ENCODE measurements around the gene CASK. TPM values are rescaled to one million over a fixed set of nuclear protein-coding genes. Genes with fewer than 3 reads are reported as not detected.
A peak's percentile ranks its signal among the peaks of the same experiment; 100 is the strongest.
"Not testable (repeated sequence)": the region's sequence is repeated elsewhere in the genome, so short reads cannot be mapped to it uniquely, and the experiment has no call there.

CASK gene
- total RNA-seq, 1 experiment from 2014 or later: 14.1 TPM

- no peak for DNase-seq (ENCODE audit: low read depth)
Measured at GRCh38 chrX:41689711-41690110, 233.6 kb downstream of the CASK start.

GRCh38 chrX:41688835-41689234, 234.5 kb downstream of the CASK start, which contains the start of gene GPR34:
GPR34 (plus strand) TSS chrX:41688973; CDS start chrX:41695634, 6,661 bp downstream.
- DNase-seq (ENCODE audit: low read depth): no peak

GRCh38 chrX:41688156-41688555, 235.2 kb downstream of the CASK start:
- no peak for DNase-seq (ENCODE audit: low read depth)

GRCh38 chrX:41686788-41687187, 236.6 kb downstream of the CASK start:
- DNase-seq (ENCODE audit: low read depth): no peak

- no peak for DNase-seq (ENCODE audit: low read depth)
Measured at GRCh38 chrX:41684940-41685339, 238.4 kb downstream of the CASK start.

GRCh38 chrX:41684138-41684537, 239.2 kb downstream of the CASK start:
- DNase-seq (ENCODE audit: low read depth): no peak

- no peak for DNase-seq (ENCODE audit: low read depth)
Measured at GRCh38 chrX:41677183-41678060, 245.9 kb downstream of the CASK start.

- DNase-seq (ENCODE audit: low read depth): not testable (repeated sequence)
Measured at GRCh38 chrX:41676361-41676760, 247.0 kb downstream of the CASK start.

- DNase-seq (ENCODE audit: low read depth): no peak
Measured at GRCh38 chrX:41672643-41673042, 250.7 kb downstream of the CASK start.

GRCh38 chrX:41671082-41671481, 252.3 kb downstream of the CASK start:
- no peak for DNase-seq (ENCODE audit: low read depth)

GRCh38 chrX:41670112-41670511, 253.2 kb downstream of the CASK start:
- no peak for DNase-seq (ENCODE audit: low read depth)

- DNase-seq (ENCODE audit: low read depth): no peak
Measured at GRCh38 chrX:41667631-41668030, 255.7 kb downstream of the CASK start.

GRCh38 chrX:41666251-41666650, 257.1 kb downstream of the CASK start:
- DNase-seq (ENCODE audit: low read depth): no peak

GRCh38 chrX:41665686-41666085, 257.7 kb downstream of the CASK start:
- DNase-seq (ENCODE audit: low read depth): no peak

- no peak for DNase-seq (ENCODE audit: low read depth)
Measured at GRCh38 chrX:41664908-41665307, 258.4 kb downstream of the CASK start.

GRCh38 chrX:41664375-41664901, 258.9 kb downstream of the CASK start:
- no peak for DNase-seq (ENCODE audit: low read depth)

GRCh38 chrX:41661366-41662095, 261.8 kb downstream of the CASK start:
- DNase-seq (ENCODE audit: low read depth): no peak

GRCh38 chrX:41655631-41656030, 267.7 kb downstream of the CASK start:
- peak; percentile 0 for DNase-seq (ENCODE audit: low read depth)

- no peak for DNase-seq (ENCODE audit: low read depth)
Measured at GRCh38 chrX:41655101-41655500, 268.3 kb downstream of the CASK start.

GRCh38 chrX:41653125-41653524, 270.2 kb downstream of the CASK start:
- DNase-seq (ENCODE audit: low read depth): no peak

- DNase-seq (ENCODE audit: low read depth): not testable (repeated sequence)
Measured at GRCh38 chrX:41646201-41646600, 277.2 kb downstream of the CASK start.

- no peak for DNase-seq (ENCODE audit: low read depth)
Measured at GRCh38 chrX:41634284-41634683, 289.1 kb downstream of the CASK start.

- DNase-seq (ENCODE audit: low read depth): no peak
Measured at GRCh38 chrX:41630091-41630490, 293.3 kb downstream of the CASK start.
